GM12878 (cell line): ENCODE data around the gene MSI2. TPM values are rescaled to one million over a fixed set of nuclear protein-coding genes. Genes with fewer than 3 reads are reported as not detected.

ENCODE experiments used
- ATF3 ChIP-seq: IDR thresholded peaks from 2 replicates; pipeline ENCODE4 v1.6.1; 2011; ENCODE audit warnings: low read depth, mild to moderate bottlenecking, low read length, moderate library complexity, borderline replicate concordance; ENCODE audit errors: extremely low read depth
- BCL3 ChIP-seq: IDR thresholded peaks from 2 replicates; pipeline ENCODE4 v1.6.1; 2011; ENCODE audit warnings: borderline replicate concordance, low read depth, mild to moderate bottlenecking, moderate library complexity, low read length; ENCODE audit not compliant: insufficient read depth, poor library complexity, severe bottlenecking
- BHLHE40 ChIP-seq, 2 experiments: fragments of 450-650 bp in 1 of 2; IDR thresholded peaks; 2 replicates each; pipeline ENCODE4 v1.6.1; 2011 to 2017; ENCODE audit warnings: low read depth in 2 of 2, borderline replicate concordance in 1 of 2, improper control_type of control experiment in 1 of 2, low read length in 1 of 2, mild to moderate bottlenecking in 1 of 2
- CTCF ChIP-seq, 3 experiments: IDR thresholded peaks in 2 of 3; conservative IDR thresholded peaks in 1 of 3; 2 replicates each; pipeline ENCODE4 v1.5.1; 2011; ENCODE audit warnings: low read depth in 3 of 3, low read length in 3 of 3, mild to moderate bottlenecking in 3 of 3, control low read depth in 2 of 3, moderate library complexity in 2 of 3, inconsistent platforms in 1 of 3, mixed read lengths in 1 of 3; ENCODE audit not compliant: control insufficient read depth in 2 of 3, insufficient read depth in 1 of 3; ENCODE audit errors: extremely low read depth in 1 of 3
- FOS ChIP-seq: IDR thresholded peaks from 3 replicates; pipeline ENCODE4 v1.6.1; 2011; ENCODE audit warnings: borderline replicate concordance; ENCODE audit not compliant: insufficient read length; ENCODE audit errors: extremely low read depth
- KDM1A ChIP-seq: fragments of 200-600 bp; sonication (generic); IDR thresholded peaks from 2 replicates; pipeline ENCODE4 v1.6.1; 2016; ENCODE audit warnings: borderline replicate concordance
- MLLT1 ChIP-seq: fragments of 450-650 bp; IDR thresholded peaks from 2 replicates; pipeline ENCODE4 v1.6.1; 2016; ENCODE audit warnings: mild to moderate bottlenecking
- MTA2 ChIP-seq: fragments of 450-650 bp; IDR thresholded peaks from 2 replicates; pipeline ENCODE4 v1.6.1; 2016; ENCODE audit warnings: low read depth, mild to moderate bottlenecking, moderate library complexity
- NFIC ChIP-seq: IDR thresholded peaks from 2 replicates; pipeline ENCODE4 v1.6.1; 2012; ENCODE audit warnings: low read depth, mild to moderate bottlenecking, inconsistent platforms, low read length, moderate library complexity
- PAX8 ChIP-seq: fragments of 450-650 bp; IDR thresholded peaks from 2 replicates; pipeline ENCODE4 v1.6.1; 2017; ENCODE audit warnings: mild to moderate bottlenecking, moderate library complexity
- POLR2AphosphoS5 ChIP-seq: IDR thresholded peaks from 2 replicates; pipeline ENCODE4 v1.6.1; 2011; ENCODE audit warnings: mild to moderate bottlenecking, low read length, inconsistent platforms
- RAD21 ChIP-seq: IDR thresholded peaks from 2 replicates; pipeline ENCODE4 v1.6.1; 2011; ENCODE audit warnings: mild to moderate bottlenecking, low read depth, low read length, moderate library complexity; ENCODE audit not compliant: insufficient read depth
- SP1 ChIP-seq: IDR thresholded peaks from one replicate; pipeline ENCODE4 v1.6.1; 2011; ENCODE audit warnings: low read depth, low read length
- SPI1 ChIP-seq: IDR thresholded peaks from 2 replicates; pipeline ENCODE4 v1.6.1; 2011; ENCODE audit warnings: low read depth, mild to moderate bottlenecking, low read length, moderate library complexity, borderline replicate concordance; ENCODE audit not compliant: insufficient read depth
- TAF1 ChIP-seq: IDR thresholded peaks from 2 replicates; pipeline ENCODE4 v1.6.1; 2011; ENCODE audit warnings: mild to moderate bottlenecking, low read depth, low read length, borderline replicate concordance
- ZNF207 ChIP-seq: fragments of 450-650 bp; IDR thresholded peaks from 2 replicates; pipeline ENCODE4 v1.6.1; 2014; ENCODE audit warnings: antibody characterized with exemption, mild to moderate bottlenecking, borderline replicate concordance
- ZNF274 ChIP-seq: IDR thresholded peaks from one replicate; pipeline ENCODE4 v1.8.0; 2011; ENCODE audit not compliant: insufficient read length, insufficient read depth
- ZNF592 ChIP-seq: fragments of 450-650 bp; IDR thresholded peaks from 2 replicates; pipeline ENCODE4 v1.6.1; 2017; ENCODE audit warnings: mild to moderate bottlenecking, moderate library complexity
- ZZZ3 ChIP-seq: IDR thresholded peaks from 2 replicates; pipeline ENCODE4 v1.6.1; 2011; ENCODE audit warnings: low read depth; ENCODE audit not compliant: control insufficient read depth, insufficient read length
- polyA plus RNA-seq, 11 experiments: library from polyadenylated mRNA; depleted of rRNA in 4 of 11; unstranded in 6 of 11; stranded (reverse) in 5 of 11; fragments of >200 nt; fragmentation: Nextera tagmentation in 4 of 11; fragmentation: Illumina TruSeq in 1 of 11; extraction: Ambion mirVana in 4 of 11; extraction: Trizol in 1 of 11; gene quantifications; 1 replicate in 1 of 11; 2 replicates in 10 of 11; pipeline versions ENCODE4 v1.2.1 to v1.2.3, GENCODE V29; 2011 to 2016; ENCODE audit warnings: inconsistent platforms in 2 of 11, missing spikeins in 2 of 11, low read depth in 1 of 11
- total RNA-seq, 4 experiments: library from RNA; depleted of rRNA in 3 of 4; stranded (reverse); fragments of >200 nt in 3 of 4; fragmentation: Illumina TruSeq in 1 of 4; extraction: Trizol in 1 of 4; gene quantifications; 2 replicates each; pipeline versions ENCODE4 v1.2.1 to v1.2.3, GENCODE V29; 2013 to 2021

Gene MSI2
- total and polyA plus RNA-seq, 10 of the 15 experiments (the other 5 are each of a cell fraction or from before 2014, with no cell fraction given), result 6.1 to 76.1 (median 42.0) TPM

- TF ChIP-seq BHLHE40 (IDR thresholded peaks at IDR 0.05; ENCODE audit: borderline replicate concordance in 1 of 2, low read depth in 2 of 2, low read length in 1 of 2) (peak; percentile 83), MTA2 (peak; percentile 92), BCL3 (peak; percentile 93), FOS (no peak), SP1 (peak; percentile 87), SPI1 (peak; percentile 45; the same call in 1 of the 2 replicates), ZNF207 (no peak; the same call in 1 of the 2 replicates), ZZZ3 (no peak), TAF1 (0 out of 2 replicates have a peak, but pooled peaks have one; percentile 34), KDM1A (no peak), ATF3 (no peak), PAX8 (no peak), MLLT1 (peak; percentile 98), ZNF274 (no peak), CTCF (IDR thresholded peaks at IDR 0.05 in 2 of 3, conservative IDR thresholded peaks at IDR 0.05 in 1 of 3; ENCODE audit: control insufficient read depth in 2 of 3, extremely low read depth in 1 of 3, insufficient read depth in 1 of 3, low read depth in 3 of 3, low read length in 3 of 3) (no peak), NFIC (peak; percentile 99), POLR2AphosphoS5 (no peak), ZNF592 (peak; percentile 45; the same call in 1 of the 2 replicates), RAD21 (peak; percentile 35)
These were observed 199.0 kb downstream of the MSI2 start (continued) for GRCh38 chr17:57455063-57455914.
